ENCODE measurements around the gene LRP11.
"Not testable (repeated sequence)": the region's sequence is repeated elsewhere in the genome, so short reads cannot be mapped to it uniquely, and the experiment has no call there.

LRP11 gene, protein sequence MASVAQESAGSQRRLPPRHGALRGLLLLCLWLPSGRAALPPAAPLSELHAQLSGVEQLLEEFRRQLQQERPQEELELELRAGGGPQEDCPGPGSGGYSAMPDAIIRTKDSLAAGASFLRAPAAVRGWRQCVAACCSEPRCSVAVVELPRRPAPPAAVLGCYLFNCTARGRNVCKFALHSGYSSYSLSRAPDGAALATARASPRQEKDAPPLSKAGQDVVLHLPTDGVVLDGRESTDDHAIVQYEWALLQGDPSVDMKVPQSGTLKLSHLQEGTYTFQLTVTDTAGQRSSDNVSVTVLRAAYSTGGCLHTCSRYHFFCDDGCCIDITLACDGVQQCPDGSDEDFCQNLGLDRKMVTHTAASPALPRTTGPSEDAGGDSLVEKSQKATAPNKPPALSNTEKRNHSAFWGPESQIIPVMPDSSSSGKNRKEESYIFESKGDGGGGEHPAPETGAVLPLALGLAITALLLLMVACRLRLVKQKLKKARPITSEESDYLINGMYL

DNA sequence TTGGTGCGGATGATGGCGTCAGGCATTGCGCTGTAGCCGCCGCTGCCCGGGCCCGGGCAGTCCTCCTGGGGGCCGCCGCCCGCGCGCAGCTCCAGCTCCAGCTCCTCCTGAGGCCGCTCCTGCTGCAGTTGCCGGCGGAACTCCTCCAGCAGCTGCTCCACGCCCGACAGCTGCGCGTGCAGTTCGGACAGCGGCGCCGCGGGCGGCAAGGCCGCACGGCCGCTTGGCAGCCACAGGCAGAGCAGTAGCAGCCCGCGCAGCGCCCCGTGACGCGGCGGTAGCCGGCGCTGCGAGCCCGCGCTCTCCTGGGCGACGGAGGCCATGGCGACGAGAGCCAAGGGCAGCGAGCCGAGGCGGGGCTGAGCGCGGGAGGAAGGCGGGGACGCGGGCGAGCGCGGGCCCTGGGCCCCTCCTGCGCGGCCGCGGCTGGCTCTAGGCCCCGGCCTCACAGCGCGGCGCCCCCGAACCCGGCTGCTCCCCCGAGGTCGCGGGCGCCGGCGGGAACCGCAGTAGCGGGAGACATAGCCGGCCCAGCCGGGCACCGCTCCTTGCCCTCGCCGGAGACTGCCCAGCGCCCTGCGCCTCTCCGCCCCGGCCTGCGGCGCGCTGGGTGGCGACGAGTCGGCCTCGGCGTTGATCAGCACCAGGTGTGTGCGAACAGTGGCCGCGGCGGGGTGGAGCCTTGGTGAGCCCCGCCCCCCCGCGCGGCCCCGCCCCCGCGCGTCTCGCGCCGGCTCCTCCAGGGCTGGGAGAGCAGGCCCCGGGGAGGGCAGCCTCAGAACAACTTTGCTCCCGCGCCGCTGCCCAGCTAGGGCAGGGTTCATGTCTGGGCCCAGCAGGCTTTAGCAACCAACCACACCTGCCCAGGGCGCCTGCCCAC lies at the start of gene LRP11:
Gene LRP11 (minus strand): TSS at position 662 of the 880 bp plus-strand sequence. CDS start 339 bp downstream, at position 323.
- peak; percentile 84 for DNase-seq (ENCODE audit: low spot score)

DNA sequence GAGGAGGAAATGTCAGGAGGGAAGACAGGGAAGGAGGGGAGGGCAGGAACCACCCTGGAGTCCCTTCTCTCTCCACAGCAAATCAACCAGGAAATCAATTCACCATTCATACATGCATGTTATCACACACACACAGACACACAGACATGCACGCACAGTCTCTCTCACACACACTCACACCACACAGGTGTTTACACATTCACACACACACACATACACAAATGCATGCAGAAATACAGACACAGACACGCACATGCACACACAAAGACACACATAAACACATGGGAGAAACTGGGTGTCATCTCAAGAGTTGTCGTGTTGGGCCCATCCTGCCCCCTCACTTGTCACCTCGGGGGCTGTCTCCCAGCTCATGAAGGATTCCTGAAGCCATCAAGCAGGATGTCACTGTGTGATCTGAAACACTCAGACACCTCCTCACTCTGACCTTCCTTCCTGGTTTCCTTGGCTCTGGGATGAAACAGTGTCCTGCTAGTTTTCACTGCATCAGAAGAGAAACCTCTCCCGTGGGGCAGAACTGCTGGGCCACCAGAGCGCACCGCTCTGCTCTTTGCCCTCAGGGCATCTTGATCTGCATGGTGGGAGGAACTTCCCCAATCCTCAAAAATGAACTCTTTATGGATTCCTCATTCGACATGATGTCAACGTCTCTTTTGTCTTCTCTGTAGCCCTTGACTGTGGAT lies 49.5 kb upstream of the LRP11 start:
- DNase-seq (ENCODE audit: low spot score), result no peak

DNA sequence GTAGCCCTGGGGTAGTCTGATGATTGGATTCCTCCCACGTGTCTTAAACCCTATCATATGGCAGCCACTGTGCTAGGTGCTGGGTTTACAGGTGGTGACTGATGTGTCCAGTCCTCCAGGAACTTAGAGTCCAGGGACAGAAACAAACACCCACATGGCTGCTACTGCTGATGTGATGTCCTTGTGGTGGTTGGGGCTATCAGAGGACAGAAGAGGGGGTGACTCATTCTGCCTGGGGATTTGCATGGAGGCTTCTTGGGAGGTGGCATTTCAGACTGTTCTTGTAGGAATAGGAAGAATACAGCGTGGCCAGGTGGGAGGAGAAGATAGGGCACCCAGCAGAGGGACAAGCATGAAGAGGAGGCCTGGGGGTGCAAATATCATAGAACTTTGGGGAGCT lies 48.9 kb upstream of the LRP11 start:
- no peak for DNase-seq (ENCODE audit: low spot score)

DNA sequence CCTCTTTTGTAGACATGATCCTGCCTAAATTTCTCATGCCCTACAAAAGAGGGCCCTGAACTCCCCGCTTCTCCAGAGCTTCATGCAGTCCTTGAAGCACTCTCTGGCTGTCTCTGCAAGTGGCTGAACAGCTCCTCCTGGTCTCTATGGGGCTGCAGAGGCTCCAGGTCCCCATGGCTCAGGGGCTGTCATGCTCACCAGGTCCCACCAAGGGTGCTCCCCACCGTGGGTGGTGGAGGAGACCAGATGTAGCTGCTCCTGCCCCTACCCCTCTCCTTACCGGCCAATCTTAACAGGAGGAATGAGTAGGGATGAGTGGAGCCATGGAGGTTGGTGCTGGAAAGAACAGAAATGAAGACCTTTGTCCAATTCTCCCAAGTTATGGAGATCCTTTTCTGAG lies 48.5 kb upstream of the LRP11 start:
- not testable (repeated sequence) for DNase-seq (ENCODE audit: low spot score)

DNA sequence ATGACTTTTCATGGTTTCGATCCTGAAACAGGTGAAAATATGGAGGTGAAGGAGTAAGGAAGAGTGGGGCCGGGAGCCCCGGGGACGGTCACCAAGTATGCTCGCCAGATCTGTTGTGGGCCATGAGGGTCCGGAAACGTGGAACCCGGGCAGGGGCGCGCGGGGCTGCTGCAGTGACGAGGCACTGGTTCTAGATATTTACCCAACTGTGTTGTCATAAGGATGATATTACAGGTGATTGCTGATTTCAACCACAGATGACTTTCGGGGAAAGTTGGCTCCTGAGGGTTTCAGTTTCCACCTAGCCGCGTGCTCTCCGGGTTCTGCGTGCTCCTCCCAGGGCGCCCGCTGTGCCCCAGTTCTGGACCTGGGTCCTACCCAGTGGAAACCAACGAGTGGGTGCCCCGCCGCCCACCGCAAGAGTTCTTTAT lies 46.6 kb upstream of the LRP11 start:
- no peak for DNase-seq (ENCODE audit: low spot score)

DNA sequence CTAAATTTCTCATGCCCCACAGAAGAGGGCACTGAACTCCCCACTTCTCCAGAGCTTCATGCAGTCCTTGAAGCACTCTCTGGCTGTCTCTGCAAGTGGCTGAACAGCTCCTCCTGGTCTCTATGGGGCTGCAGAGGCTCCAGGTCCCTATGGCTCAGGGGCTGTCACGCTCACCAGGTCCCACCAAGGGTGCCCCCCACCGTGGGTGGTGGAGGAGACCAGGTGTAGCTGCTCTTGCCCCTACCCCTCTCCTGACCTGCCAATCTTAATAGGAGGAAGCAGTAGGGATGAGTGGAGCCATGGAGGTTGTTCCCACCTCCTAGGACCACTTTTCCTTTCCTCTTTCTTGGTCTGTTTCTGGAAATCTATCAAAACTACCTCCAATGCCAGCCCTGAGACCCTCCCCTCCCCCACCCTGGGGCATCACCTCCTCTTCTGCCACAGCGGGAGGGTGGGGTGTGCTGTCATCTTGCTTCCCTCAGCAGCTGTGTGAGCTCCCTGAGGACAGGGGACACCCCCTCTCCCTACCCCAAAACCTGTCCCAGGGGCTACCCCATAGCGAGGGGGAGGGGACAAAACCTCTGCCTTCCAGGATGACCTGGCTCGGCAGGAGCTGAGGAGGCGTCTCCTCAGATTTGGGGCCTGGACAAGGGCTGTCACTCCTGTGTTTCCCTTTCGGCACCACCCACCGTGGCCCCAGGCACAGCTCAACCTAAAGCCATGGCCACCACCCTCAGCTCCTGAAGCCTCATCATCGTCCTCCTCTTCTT lies 45.7 kb upstream of the LRP11 start:
- DNase-seq (ENCODE audit: low spot score), result no peak

DNA sequence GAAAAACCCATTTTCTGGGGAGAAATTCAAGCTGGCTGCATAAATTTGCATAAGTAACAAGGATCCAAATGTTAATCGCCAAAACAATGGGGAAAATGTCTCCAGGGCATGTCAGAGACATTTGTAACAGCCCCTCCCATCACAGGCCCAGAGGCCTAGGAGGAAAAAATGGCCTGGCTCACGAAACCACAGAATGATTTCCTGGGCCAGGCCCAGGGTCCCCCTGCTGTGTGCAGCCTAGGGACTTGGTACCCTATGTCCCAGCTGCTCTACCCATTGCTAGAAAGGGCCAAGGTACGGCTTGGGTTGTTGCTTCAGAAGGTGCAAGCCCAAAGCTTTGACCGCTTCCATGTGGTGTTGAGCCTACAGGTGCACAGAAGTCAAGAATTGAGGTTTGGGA lies 44.3 kb upstream of the LRP11 start:
- not testable (repeated sequence) for DNase-seq (ENCODE audit: low spot score)

DNA sequence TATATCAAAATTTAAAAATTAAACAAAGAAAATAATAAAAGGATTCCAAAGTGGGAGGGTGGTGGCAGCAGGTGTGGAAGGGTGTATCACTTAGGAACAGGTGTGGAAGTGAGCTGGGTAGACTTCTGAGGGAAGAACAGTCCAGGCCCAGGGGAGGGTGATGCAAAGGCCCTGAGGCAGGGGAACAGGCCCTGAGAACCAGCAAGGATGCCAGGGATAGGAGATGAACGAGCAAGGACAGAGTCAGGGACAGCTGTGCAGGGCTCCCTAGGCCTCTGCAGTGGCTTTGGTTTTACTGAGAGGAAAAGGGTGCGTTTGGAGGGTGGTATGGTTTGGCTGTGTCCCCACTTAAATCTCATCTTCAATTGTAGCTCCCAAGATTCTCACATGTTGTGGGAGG lies 43.2 kb upstream of the LRP11 start:
- DNase-seq (ENCODE audit: low spot score), result no peak

DNA sequence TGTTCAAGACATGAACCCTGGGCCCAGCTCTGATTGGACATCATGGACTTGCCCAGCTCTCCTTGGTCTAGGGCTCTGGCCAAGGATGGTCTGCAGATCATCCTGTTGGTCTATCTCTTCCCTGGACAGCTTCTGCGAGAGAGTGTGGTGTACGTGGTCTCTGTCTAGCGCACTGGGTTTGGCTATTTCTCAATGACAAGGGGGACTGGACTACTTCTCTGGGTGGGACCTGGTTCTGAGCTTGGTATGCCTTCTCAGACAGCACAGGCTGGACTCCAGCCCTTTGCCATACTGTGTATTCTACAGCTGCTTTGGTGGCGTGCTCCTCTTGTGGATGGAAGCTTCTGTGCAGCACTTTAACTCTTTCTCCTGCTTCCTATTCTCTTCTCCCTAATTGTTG lies 42.2 kb upstream of the LRP11 start:
- no peak for DNase-seq (ENCODE audit: low spot score)

DNA sequence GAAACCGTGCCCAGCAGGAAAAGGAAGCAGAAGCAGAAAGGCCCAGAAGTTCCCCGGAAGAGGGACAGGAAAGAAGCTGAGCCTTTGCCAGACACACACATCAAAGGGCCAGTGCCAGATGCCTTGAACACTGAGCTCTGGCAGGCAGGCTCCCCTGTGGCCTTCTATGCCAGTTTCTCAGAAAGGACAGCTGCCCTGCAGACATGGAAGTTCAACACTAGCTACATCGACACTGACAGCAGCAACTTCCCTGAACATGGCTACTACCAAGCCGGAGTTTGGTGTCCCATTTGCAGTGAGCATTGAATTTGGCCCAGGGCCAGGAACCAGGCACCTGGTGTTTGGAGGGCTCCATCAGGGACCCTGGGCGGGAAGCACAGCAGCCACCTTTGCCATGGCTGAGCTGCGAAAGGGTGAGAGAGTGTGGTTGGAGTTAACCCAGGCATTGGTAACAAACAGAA lies 41.8 kb upstream of the LRP11 start:
- DNase-seq (ENCODE audit: low spot score), result no peak

DNA sequence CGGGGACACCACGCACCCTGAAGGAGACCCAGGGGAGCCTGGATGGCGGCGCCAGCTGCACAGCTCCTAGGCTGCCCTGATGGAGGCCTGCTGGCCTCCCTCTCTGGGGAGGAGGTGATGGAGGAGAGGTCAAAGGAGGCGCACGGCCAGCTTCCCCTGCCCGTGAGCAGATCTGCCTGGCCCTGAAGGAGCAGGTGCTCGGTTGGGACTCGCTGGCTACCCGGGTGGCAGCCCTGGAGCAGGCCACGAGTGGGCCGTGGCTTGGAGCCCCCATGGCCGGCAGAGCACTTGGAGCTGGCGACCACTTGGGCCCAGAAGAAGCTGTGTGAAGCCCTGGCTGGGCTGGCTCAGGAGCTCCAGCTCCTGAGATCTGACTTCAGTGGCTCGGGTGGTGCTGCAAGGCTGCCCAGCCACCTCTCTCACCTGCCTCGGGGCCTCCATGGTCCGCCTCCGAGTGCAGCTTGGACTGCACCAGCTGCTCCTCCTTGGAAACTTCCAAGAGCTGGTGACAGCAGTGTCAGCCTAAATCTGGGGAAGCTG lies 41.3 kb upstream of the LRP11 start:
- DNase-seq (ENCODE audit: low spot score), result no peak

DNA sequence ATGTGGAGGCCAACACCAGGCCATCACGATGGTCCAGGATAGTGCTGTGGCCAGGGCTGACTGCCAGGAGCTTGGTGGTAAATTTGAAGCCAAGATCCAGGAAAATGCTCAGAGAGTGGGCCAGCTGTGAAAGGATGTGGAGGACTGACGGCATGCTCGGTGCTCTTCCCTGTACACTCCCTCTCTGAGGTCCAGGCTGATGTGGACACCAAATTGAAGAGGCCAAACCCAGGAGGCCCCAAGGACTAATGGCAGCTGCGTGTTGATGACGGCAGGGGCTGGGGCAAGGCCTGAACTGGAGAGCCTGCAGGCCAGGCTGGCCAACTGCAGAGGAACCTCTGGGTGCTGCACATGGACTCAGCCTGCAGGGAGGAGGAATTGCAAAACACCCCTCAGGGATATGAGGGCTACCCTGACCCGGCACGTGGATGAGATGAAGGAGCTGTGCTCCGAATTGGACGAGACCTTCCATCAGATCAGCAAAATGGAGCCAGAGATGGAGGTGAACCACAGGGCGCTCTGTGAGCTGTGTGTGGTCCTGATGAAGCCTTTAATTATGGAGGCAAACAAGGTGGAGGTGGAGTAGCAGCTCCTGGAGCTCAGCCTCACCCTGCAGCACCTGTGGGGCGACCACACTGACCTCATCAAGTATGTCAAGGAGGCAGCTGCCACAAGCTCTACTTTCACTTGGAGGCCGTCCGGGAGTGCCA lies 40.7 kb upstream of the LRP11 start:
- no peak for DNase-seq (ENCODE audit: low spot score)

DNA sequence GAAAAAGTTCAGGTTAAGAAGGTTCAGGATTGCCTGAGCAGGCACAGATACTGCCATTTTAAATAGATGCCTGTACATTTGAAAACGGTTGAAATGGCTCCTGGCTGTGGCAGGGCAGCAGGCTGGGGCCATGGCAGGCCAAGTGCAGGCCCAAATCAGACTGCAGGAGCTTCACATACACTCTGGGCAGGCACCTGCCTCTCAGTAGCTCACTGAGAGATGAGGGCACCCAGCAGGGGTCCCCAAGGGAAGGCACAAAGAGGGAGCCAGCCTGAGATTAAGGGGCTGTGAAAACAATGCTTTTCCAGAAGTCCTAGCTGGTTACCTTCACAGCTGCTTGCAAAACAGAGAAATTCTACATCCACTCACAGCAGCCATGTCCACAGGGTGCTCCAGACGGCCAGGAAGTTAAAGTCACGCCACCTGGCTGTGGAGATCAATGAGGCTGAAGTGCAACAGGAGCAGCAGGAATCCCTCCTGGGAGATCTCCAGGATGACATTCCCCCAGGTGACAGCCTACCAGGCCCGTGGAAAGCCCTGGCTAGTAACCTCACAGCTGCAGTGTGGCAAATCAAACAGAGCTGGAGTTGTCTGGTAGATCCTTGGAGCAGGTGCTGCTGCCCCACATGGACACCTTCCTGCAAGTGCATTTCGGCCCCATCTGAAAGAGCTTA lies 39.9 kb upstream of the LRP11 start:
- no peak for DNase-seq (ENCODE audit: low spot score)

DNA sequence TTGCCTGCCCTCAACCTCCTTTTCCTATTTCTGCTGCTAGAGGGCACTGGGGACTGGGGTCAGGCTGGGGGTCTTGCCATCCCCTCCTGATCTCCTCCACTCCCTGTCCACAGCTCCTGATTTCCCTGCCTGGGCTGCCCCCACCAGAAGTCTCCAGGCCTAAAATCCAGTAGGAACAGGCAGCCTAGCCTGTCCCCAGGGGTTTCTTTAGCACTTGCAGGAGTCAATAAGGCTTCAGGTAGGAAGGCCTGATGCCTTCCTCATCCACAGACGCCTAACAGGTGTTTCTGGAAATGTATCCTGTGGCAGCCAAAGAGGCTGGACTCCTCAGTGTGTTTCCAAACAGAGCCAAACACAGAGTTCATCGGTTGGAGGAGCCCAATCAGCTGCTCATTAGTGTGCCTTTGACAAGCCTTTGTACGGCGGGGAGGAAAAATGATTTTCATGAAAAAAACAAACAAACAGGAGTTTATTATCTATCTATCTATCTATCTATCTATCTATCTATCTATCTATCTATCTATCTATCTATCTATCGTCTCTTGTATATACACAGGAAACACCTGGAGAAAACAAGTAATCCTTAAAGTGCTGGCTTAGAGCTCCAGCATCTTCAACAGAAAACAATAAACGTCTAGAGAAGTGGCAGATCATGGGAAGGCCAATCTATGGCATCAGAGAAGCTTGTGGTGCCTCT lies 37.4 kb upstream of the LRP11 start:
- DNase-seq (ENCODE audit: low spot score), result no peak

DNA sequence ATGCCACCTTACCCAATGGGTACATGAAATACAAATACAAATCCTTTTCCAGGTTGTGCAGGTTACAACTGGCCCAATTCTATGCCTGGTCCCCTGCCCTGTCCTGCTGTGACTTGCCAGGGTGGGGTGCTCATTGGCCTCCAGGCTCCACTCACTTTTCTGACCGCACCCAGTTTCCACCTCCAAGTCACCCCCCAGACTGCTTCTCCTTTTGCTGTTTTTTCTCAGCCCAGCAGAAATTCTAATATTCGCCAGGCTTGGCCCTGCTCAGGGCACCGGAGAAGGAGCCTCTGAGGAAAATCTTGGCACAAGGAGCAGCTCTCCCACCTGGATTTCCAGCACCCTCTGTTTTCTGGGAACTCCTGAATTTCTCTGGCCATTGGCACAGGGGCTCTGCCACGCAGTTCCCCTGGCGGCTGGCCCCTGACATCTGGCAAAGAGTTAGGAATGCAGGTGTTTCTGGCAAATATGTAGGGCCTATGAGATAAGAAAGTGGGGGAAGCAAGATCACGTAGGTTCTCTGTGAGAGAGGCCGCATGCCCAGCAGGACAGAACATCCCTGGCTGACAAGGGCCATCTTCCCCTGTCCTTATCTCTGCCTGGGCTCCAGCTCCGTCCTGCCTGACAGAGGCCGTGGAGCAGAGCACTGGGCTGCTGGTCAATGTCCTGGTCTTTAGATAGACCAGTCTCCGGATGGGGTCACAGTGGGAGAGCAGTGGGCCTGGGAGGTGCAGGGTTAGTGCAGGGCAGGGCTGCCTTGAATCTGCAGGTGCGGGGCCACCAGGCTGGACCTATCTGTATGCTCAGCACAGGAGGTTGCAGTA lies 36.7 kb upstream of the LRP11 start:
- no peak for DNase-seq (ENCODE audit: low spot score)

DNA sequence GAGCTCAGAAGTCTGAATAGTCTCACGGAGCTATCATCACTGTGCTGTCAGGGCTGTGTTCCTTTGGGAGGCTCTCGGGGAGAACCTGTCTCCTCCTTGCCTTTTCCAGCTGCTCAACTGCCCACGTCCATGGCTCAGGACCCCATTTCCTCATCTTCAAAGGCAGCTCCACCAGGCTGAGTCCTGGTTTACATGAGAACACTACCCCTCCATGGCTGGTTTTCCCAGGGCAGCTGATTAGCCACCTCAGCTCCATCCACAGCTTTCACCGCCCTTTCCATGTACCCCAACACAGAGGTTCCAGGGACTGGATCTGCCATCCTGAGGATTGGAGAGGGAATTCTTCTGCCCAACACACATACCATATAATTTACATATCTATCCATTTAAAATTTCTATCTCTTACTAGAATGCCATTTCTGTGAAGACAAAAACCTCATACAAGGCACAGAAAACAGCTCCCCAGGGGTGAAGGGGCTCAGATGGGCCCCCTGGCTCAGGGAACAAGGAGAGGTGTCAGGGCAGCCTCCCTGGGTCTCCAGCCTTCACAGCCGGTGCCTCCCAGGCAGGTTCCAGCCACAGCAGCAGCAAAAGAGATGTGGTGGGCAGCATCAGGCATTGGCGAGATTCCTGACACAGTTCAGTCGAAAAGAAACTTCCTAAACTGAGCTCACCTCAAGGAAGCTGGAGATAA lies 35.9 kb upstream of the LRP11 start:
- no peak for DNase-seq (ENCODE audit: low spot score)

DNA sequence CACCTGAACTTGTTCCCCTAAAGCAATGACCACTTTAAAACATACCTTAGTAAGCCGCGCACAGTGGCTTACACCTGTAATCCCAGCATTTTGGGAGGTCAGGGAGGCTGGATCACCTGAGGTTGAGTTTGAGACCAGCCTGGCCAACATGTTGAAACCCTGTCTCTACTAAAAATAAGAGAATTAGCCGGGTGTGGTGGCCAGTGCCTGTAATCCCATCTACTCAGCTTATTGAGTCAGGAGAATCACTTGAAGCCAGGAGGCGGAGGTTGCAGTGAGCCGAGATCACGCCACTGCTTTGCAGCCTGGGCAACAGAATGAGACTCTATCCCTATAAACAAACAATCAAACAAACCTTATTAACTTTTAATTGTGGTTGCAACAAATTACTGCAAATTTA lies 35.3 kb upstream of the LRP11 start:
- no peak for DNase-seq (ENCODE audit: low spot score)

DNA sequence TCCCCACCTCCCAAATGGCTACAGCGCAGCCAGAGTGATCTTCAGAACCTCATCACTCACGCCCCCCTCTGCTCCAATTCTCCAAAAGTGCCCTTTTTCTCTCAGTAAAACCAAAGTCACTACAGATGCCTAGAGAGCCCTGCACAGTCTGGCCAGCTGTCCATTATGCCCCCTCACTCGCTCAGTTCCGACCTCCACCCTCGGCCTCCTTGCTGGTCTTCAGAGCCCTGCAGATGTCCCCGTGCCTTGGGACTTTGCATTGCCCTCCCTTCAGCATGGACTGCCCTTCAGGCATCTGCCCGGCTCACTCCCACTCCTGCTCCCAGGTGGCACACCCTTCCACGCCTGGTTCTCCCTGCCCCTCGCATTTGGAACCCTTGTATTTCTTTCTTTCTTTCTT lies 34.8 kb upstream of the LRP11 start:
- DNase-seq (ENCODE audit: low spot score), result no peak
